NK-92 (cell line): ENCODE results near the gene SLIT3.

ENCODE experiments used
- DNase-seq: peaks from one replicate; lab custom pipeline; 2025; ENCODE audit not compliant: unreplicated experiment; lab: John Stamatoyannopoulos, UW

SLIT3 gene

GRCh38 chr5:168975331-168975730 is 325.6 kb downstream of the SLIT3 start:
- DNase-seq, result no peak

DNA sequence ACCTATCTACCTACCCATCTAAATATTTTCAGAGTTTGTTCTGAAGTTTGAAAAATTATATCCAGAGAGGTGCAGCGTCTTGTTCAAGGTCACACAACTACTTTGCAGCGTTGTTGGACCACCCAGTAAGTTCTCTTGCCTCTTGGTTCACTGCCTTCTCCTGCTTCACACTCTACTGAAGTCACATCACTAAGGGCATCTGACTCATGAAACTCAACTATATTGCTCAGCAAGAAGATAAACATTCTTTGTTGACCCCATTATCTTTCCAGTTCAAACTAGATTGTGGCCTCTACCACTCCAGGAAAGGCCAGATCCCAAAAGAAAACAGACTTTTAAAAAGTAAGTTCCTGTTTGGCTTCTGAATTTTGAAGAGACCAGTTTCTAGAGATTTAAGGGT is 326.9 kb downstream of the SLIT3 start:
- no peak for DNase-seq

GRCh38 chr5:168972731-168973130 is 328.2 kb downstream of the SLIT3 start:
- DNase-seq, result no peak

DNA sequence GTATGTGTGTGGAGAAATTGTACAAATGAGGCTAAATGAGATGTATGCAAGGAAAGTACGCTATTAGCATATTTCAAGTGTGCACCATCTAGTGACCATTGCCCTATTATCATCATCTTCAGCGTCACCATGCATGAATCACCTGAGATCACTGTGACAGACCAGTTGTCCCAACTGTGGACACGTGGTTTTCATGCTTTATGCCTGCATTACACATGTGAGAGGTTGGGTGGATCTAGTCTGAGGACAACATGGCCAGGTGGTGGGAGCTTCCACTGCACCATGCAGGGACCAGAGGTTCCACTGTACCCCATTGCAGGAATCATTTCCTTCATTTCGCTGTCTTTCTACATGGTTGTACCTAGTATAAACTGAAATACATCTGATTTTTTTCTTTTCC is 329.8 kb downstream of the SLIT3 start:
- DNase-seq, result no peak

GRCh38 chr5:168969326-168969886 is 331.5 kb downstream of the SLIT3 start:
- no peak for DNase-seq

GRCh38 chr5:168967882-168968620 is 332.9 kb downstream of the SLIT3 start:
- DNase-seq, result no peak

DNA sequence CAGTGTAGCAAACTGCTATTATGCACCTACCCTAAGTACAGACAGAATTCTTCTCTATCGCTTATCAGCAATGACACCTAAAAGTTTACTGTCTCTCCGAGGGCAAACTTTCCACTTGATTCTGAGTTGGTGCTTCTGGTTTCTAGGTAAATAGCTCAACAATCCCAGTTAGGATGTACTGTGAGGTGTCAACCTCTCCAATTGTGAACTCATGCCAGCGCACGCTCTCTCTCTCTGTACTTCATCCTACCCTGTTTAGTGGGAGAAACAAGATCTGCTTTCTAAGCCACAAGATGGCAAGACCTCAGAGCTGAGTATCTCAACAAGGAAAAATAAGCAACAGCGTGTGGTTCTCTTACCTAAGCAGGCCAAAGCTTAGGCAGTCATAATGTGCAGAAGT is 335.3 kb downstream of the SLIT3 start:
- no peak for DNase-seq

DNA sequence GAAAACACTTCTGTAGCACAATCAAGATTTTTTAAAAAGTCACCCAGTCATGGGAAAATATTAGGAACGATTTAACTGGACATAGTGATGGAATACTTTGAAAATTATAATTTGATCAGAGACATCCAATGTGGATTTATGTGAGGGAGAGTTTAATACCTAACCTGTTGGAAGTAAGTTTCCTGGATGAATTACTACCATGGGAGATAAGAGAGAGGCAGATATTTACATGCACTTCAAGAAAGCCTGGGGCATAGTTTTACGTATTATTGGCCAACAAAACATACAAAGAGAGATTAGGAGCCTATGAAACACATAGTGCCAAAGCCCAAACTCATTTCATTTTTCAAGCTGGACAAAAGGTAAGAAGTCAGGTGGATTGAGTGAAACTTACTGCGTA is 336.8 kb downstream of the SLIT3 start:
- DNase-seq, result no peak

DNA sequence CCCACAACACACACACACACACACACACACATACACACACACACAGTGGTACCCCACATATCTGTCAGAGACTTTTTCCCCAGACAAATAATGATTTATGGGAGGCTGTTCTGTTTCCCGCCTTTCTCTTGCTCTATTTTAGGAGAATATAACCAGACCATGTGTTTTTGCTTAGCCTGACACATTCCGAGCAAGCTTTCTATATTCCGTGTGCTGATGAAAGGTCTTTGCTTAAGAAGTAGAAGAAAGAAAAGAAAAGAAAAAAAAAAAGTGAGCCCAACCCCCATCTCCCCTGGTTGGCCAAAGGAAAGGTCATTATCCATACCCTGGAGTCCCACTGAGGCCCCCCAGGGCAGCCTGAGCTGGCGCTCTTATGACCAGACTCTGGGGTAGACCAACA is 338.6 kb downstream of the SLIT3 start:
- no peak for DNase-seq

DNA sequence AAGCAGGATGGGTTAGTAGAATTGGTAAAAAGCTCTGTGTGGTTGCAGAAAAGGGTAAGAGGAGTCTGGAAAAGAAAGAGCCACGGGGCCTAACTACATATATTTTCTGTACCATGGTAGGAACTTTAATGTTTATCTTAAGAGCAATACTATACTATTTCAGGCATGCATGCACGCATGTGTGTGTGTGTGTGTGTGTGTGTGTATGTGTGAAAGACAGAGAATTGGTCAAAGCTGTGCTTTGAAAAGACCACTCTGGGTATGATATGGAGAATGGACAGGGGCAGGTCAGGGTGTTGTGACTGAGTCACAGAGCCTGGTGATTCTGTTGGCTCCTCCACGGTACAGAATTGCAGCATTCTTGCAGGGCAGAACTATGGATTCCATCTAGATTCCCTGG is 339.3 kb downstream of the SLIT3 start:
- no peak for DNase-seq

DNA sequence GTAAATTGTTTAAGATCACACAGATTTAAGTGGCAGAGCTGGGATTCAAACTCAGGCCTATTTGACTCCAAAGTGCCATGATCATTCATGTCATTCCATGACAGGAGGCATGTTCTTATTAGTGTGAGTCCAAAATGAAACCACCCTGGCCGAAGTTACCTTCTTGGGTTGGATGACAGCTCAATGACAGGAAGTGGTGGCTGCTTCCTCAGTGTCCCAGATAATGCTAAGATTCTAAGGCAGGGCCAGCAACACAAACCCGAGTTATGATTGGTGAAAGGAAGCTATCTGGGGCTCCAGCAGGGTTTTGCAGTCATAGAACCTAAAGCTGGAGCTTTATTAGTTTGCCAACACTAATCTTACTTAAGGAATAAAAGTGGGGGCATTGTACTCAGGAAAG is 340.4 kb downstream of the SLIT3 start:
- no peak for DNase-seq

- no peak for DNase-seq
Observed at GRCh38 chr5:168953351-168953750, 347.6 kb downstream of the SLIT3 start.

- DNase-seq, result no peak
Observed at GRCh38 chr5:168952196-168952595, 348.7 kb downstream of the SLIT3 start.

DNA sequence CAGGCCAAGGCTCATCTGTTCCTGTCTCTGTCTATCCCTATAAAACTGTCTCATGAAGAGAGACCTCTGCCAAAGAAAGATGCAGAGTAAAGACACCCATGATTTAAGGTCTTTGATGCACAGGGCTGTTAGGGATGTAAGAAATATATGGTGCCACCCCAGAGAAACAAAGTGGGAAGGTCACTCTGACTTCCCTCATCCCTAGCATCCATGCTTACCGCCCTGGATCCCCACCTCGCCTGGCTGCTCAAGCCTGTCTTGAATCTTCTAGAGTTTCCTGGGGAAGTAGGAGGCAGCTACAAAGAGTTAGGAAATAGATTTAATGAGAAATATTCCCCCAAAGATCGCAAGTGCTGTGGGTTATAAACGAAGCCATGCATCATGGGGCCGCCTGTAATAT is 349.2 kb downstream of the SLIT3 start:
- no peak for DNase-seq

GRCh38 chr5:168951356-168951755 is 349.6 kb downstream of the SLIT3 start:
- no peak for DNase-seq

DNA sequence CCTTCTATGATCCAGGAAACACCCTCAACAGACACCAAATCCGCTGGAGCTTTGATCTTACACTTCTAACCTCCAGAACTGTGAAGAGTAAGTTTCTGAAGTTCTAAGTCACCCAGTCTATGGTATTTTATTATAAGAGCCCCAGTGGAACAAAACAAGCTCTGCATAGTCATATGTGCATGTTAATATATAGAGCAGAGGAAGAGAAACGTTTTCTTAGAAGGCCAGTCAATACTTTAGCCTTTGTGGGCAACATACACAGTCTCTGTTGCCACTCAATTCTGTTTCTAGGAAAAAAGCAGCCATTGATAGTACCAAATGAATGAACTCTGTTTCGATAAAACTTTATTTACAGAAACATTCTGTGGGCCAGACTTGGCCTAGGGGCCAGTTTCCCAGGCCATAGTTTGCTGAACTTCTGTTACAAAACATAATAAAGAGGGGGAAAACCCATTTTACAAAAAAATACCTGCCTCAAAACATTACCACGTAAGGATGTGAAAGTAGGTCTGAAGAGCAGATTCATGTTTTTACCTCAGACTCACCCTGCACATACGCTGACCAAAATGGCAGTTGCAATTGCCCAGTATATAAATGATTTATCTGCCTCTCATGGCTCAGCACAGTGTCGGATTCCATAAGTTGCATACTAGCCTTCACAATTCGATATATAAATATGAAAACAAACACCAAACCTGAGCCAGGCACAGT is 350.5 kb downstream of the SLIT3 start:
- DNase-seq, result no peak

GRCh38 chr5:168948746-168949145 is 352.2 kb downstream of the SLIT3 start:
- no peak for DNase-seq

DNA sequence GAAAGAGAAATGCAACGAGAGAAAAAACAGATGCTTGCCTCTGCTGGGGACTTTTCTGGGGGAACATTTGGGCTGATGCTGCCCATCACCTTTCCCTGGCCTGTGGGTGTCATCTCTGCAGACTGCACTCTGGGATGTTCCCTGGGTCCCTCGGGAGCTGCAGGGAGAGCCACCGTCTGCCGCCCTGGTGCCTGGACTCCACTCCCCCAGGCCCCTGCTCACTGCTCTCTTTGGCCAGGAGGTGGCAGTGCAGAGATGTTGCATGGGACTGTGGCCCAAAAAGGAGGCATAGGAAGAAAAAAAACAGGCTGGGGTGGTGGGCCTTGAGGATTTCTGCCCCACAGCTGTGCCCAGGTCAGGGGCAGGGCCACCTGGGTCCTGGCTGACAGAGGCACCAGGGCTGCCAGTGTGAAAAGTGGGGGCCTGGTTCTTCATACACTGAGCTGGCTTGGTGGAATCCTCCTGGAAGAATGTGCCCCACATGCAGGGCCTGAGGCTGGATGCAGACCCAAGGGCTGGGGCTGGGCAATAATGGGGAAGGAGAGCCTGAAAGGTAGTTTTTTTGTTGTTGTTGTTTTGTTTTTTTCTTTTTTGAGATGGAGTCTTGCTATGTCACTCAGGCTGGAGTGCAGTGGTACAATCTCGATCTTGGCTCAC is 353.6 kb downstream of the SLIT3 start:
- DNase-seq, result no peak

- DNase-seq, result no peak
Observed at GRCh38 chr5:168946363-168946762, 354.6 kb downstream of the SLIT3 start.

DNA sequence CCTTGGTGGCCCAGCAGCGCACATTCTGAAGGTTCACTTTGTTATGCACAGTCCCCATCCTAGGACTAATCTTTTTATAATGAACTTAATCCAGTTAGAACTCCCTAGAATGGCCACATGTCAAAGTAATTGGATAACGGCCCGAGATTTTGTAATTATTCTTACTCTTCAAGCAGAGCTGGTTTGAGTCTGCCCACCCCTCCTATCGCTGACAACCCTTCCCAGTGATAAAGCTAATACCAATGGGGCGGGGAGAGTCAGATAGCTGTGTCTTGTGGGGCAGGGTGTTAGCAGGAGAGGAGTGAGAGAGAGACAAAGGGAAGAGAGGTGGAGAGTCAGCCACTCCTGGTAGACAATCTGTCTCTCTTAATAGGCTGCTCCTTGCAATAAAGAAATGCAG is 356.9 kb downstream of the SLIT3 start:
- no peak for DNase-seq

GRCh38 chr5:168943091-168943884 is 357.7 kb downstream of the SLIT3 start:
- no peak for DNase-seq
